ENCODE measurements around the gene UBAP1L.

Gene UBAP1L

DNA sequence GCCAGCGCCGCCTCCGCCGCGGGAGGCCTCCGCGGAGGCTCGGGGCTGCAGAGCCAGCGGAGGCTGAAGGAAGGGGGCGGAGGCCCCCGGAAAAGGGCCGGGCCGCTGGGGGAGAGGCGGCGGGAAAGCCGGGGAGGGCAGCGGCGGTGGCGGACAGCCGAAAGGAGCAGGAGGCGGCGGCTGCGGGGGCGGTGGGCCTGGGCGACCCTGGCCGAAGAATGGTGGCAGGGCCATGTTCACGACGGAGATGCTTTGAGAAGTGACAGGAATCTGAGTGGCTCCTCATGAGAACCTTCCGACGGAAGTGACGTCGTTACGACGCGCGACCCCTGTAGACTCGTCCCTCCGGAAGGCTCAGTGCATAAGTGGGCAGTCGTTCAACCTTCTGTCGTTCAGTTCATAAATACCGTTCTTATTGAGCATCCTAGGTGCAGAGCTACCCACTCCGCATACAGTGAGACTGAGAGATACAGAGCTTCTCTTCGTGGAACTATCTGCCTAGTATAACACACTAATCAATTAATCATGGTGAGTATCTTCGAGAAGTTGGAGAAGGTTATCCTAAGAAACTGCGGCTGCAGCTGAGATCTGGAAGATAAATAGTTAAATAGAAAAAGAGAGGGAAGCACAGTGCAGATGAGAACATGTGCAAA is 18.7 kb upstream of the UBAP1L start, which contains the start of gene PDCD7:
PDCD7 (minus strand) TSS at position 261 of the 653 bp plus-strand sequence; CDS start at position 234, 27 bp downstream.
- peaks cover 4 to 26% (median 22%) of the 10 kb centered on the region in 5 donors for H3K4me1 ChIP-seq (ENCODE audit: control insufficient read depth in 5 of 5, insufficient read depth in 5 of 5, low read length in 5 of 5)
- no peaks in the 10 kb centered on the region for H3K9me3 ChIP-seq (ENCODE audit: control insufficient read depth in 5 of 5, low read length in 5 of 5)
- H3K9ac ChIP-seq (ENCODE audit: low read length in 5 of 5): peak within 1 kb of the TSS; percentile 76 to 95 (median 93)
- H3K27ac ChIP-seq (ENCODE audit: low read depth, low read length): peak within 1 kb of the TSS; percentile 50
- H3K4me3 ChIP-seq (ENCODE audit: low read depth in 1 of 5, low read length in 5 of 5): peak within 1 kb of the TSS; percentile 69 to 91 (median 76)
- H3K36me3 ChIP-seq (ENCODE audit: control insufficient read depth in 5 of 5, insufficient read depth in 5 of 5, low read length in 5 of 5): peaks cover 9 to 15% (median 10%) of the 10 kb centered on the region in 5 donors
- no peaks in the 10 kb centered on the region for H3K27me3 ChIP-seq (ENCODE audit: control insufficient read depth in 5 of 5, insufficient read depth in 4 of 5, low read length in 5 of 5)

DNA sequence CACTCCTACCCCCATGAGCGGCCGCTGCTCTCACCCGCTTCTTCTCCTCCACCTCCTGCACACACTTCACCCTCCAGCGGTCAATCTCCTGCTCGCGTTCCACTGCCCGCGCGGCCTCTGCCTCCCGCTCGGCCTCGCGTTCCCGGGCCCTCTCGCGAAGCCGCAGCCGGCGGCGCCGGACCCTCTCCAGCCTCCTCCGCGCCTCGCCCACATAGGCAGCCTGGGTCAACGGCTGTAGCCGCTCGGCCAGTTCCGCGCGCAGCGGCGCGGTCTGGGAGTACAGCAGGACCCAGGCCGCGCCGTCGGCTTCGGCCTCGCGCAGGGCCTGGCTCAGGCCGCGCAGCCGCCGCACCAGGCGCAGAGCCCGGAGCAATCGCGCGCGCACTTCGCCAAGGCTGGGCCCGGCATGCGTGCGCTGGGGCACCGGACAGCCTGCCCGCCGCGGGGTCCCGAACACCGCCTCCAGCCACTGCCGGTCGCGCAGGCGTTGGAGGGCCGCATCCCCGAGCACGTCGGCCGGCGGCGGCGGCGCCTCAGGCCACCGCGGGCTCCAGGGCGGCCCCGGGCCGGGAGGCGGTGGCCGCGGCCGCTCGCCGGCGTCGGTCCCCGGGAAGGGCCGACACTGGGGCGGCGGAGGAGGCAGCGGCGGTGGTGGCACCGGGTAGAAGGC is 18.0 kb upstream of the UBAP1L start:
- Histone ChIP-seq H3K36me3 (ENCODE audit: control insufficient read depth in 5 of 5, insufficient read depth in 5 of 5, low read length in 5 of 5) (peaks cover 14 to 21% (median 17%) of the 10 kb centered on the region in 5 donors), H3K27ac (ENCODE audit: low read depth, low read length) (peak overlapping the region; percentile 46), H3K4me1 (ENCODE audit: control insufficient read depth in 5 of 5, insufficient read depth in 5 of 5, low read length in 5 of 5) (peaks cover 4 to 26% (median 22%) of the 10 kb centered on the region in 5 donors), H3K9me3 (ENCODE audit: control insufficient read depth in 5 of 5, low read length in 5 of 5) (no peaks in the 10 kb centered on the region), H3K27me3 (ENCODE audit: control insufficient read depth in 5 of 5, insufficient read depth in 4 of 5, low read length in 5 of 5) (no peaks in the 10 kb centered on the region), H3K4me3 (ENCODE audit: low read depth in 1 of 5, low read length in 5 of 5) (peak overlapping the region; percentile 69 to 91 (median 76)), H3K9ac (ENCODE audit: low read length in 5 of 5) (peak overlapping the region; percentile 76 to 95 (median 93))

DNA sequence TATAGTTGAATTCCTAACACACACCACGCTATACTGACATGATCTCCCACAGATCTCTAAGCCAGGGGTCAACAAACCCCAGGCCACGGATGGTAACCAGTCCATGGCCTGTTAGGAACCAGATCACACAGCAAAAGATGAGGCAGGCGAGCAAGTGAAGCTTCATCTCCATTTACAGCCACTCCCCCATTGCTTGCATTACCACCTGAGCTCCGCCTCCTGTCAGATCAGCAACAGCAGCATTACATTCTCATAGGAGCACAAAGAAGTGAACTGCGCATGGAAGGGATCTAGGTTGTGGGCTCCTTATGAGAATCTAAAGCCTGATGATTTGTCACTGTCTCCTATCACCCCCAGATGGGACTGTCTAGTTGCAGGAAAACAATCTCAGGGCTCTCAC is 15.9 kb upstream of the UBAP1L start:
- H3K36me3 ChIP-seq (ENCODE audit: control insufficient read depth in 5 of 5, insufficient read depth in 5 of 5, low read length in 5 of 5): peaks cover 23 to 39% (median 31%) of the 10 kb centered on the region in 5 donors
- H3K4me3 ChIP-seq (ENCODE audit: low read depth in 1 of 5, low read length in 5 of 5): no peak overlapping the region
- no peaks in the 10 kb centered on the region for H3K9me3 ChIP-seq (ENCODE audit: control insufficient read depth in 5 of 5, low read length in 5 of 5)
- H3K27ac ChIP-seq (ENCODE audit: low read depth, low read length): no peak overlapping the region
- no peaks in the 10 kb centered on the region for H3K27me3 ChIP-seq (ENCODE audit: control insufficient read depth in 5 of 5, insufficient read depth in 4 of 5, low read length in 5 of 5)
- H3K9ac ChIP-seq (ENCODE audit: low read length in 5 of 5): peak overlapping the region in 2 of 5 donors; percentile 9 to 32
- peaks cover 4 to 26% (median 22%) of the 10 kb centered on the region in 5 donors for H3K4me1 ChIP-seq (ENCODE audit: control insufficient read depth in 5 of 5, insufficient read depth in 5 of 5, low read length in 5 of 5)

DNA sequence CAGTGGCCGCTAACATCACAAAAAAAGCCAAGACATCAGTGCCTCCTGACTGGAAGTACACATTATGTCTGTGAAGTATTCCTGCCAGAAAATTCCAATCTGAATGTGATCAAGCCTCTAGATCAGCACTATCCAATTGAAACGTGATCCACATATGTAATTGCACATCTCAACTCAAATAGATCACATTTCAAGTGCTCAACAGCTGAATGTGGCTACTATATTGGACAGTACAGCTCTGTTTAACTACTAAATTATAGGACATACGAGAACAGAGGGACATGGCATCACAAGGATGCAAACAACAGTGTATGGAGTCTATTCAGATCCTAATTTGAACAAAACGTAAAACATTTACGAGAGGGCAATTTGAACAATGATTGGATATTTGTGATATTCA is 542 bp upstream of the UBAP1L start:
- Histone ChIP-seq H3K4me1 (ENCODE audit: control insufficient read depth in 5 of 5, insufficient read depth in 5 of 5, low read length in 5 of 5) (no peaks in the 10 kb centered on the region), H3K36me3 (ENCODE audit: control insufficient read depth in 5 of 5, insufficient read depth in 5 of 5, low read length in 5 of 5) (peaks cover 49 to 81% (median 60%) of the 10 kb centered on the region in 5 donors), H3K27ac (ENCODE audit: low read depth, low read length) (no peak overlapping the region), H3K9ac (ENCODE audit: low read length in 5 of 5) (no peak overlapping the region), H3K27me3 (ENCODE audit: control insufficient read depth in 5 of 5, insufficient read depth in 4 of 5, low read length in 5 of 5) (no peaks in the 10 kb centered on the region), H3K4me3 (ENCODE audit: low read depth in 1 of 5, low read length in 5 of 5) (no peak overlapping the region), H3K9me3 (ENCODE audit: control insufficient read depth in 5 of 5, low read length in 5 of 5) (no peaks in the 10 kb centered on the region)

DNA sequence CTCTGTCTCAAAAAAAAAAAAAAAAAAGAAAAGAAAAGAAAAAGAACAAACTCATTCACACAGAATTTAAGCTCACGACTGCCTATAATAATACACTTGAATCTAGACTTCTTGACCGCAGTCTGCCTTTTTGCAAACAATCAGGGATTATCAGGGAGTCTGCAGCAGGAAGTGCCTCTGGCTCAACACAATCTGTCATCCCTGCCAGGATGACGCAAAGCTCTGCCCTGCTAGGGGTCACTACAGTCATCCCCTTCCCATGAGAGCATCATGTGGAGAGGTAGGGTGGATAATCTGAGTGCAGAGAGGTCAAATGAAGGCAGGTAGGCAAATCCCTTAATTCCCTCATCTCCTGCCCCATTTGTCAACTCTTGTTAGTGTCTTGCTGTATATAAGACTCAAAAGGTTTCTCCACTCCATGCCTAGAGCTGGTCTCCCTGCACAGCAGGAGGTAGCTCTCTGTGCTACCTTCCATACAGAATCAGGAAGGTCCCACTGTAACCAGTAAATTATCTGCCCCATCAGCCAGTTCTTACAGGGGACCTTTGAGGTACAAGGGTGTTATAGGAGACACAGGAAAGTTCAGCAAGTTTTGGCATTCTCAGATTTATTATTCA is 4.2 kb downstream of the UBAP1L start:
- peaks cover 22 to 54% (median 30%) of the 10 kb centered on the region in 5 donors for H3K36me3 ChIP-seq (ENCODE audit: control insufficient read depth in 5 of 5, insufficient read depth in 5 of 5, low read length in 5 of 5)
- no peaks in the 10 kb centered on the region for H3K27me3 ChIP-seq (ENCODE audit: control insufficient read depth in 5 of 5, insufficient read depth in 4 of 5, low read length in 5 of 5)
- H3K9ac ChIP-seq (ENCODE audit: low read length in 5 of 5): no peak overlapping the region
- H3K9me3 ChIP-seq (ENCODE audit: control insufficient read depth in 5 of 5, low read length in 5 of 5): no peaks in the 10 kb centered on the region
- no peaks in the 10 kb centered on the region for H3K4me1 ChIP-seq (ENCODE audit: control insufficient read depth in 5 of 5, insufficient read depth in 5 of 5, low read length in 5 of 5)
- H3K4me3 ChIP-seq (ENCODE audit: low read depth in 1 of 5, low read length in 5 of 5): no peak overlapping the region
- no peak overlapping the region for H3K27ac ChIP-seq (ENCODE audit: low read depth, low read length)

DNA sequence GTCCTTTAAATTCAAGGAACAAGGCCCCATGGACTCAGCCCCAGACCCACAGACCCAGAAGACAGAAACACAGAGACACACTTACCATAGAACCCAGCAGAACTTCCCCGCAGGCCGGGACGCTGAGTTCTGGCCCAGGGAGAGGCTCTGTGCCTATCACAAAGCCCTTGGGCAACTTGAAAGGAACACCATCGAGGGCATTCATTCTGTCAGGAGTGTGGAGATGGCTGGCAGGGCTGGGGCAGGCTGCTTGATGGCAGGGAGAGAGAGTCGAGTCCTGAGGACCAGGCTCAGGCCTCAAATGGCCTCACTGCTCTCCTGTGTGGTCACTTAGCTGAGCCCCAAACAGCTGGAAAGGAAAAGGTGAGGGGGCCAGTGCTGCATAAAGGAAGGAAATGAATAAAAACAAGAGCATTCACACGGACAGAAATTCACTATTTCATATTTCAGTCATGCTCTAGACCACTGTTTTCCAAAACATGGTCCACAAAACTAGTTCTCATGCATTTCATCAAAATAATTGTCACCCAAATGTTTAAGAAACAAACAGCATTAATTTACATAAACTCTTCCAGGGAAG is 8.9 kb downstream of the UBAP1L start:
- no peak overlapping the region for H3K4me3 ChIP-seq (ENCODE audit: low read depth in 1 of 5, low read length in 5 of 5)

DNA sequence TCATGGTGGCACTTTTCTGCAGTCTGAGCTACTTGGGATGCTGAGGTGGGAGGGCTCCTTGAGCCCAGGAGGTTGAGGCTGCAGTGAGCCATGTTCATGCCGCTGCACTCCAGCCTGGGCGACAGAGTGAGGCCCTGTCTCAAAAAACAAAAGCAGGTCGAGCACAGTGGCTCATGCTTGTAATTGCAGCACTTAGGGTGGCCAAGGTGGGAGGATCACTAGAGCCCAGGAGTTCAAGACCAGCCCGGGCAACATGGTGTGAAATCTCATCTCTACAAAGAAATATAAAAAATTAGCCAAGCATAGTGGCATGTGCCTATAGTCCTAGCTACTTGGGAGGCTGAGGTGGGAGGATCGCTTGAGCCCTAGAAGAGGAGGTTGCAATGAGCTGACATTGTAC is 10.0 kb downstream of the UBAP1L start:
- no peak overlapping the region for H3K27ac ChIP-seq (ENCODE audit: low read depth, low read length)
- peaks cover 0 to 5% (median 0%) of the 10 kb centered on the region in 5 donors for H3K4me1 ChIP-seq (ENCODE audit: control insufficient read depth in 5 of 5, insufficient read depth in 5 of 5, low read length in 5 of 5)
- H3K36me3 ChIP-seq (ENCODE audit: control insufficient read depth in 5 of 5, insufficient read depth in 5 of 5, low read length in 5 of 5): peaks cover 0 to 44% (median 28%) of the 10 kb centered on the region in 5 donors
- H3K9ac ChIP-seq (ENCODE audit: low read length in 5 of 5): no peak overlapping the region
- no peak overlapping the region for H3K4me3 ChIP-seq (ENCODE audit: low read depth in 1 of 5, low read length in 5 of 5)
- H3K9me3 ChIP-seq (ENCODE audit: control insufficient read depth in 5 of 5, low read length in 5 of 5): no peaks in the 10 kb centered on the region
- H3K27me3 ChIP-seq (ENCODE audit: control insufficient read depth in 5 of 5, insufficient read depth in 4 of 5, low read length in 5 of 5): no peaks in the 10 kb centered on the region

More for the DNA sequence above, 8.9 kb downstream of the UBAP1L start:
- Histone ChIP-seq H3K4me1 (ENCODE audit: control insufficient read depth in 5 of 5, insufficient read depth in 5 of 5, low read length in 5 of 5) (peaks cover 0 to 5% (median 0%) of the 10 kb centered on the region in 5 donors), H3K9ac (ENCODE audit: low read length in 5 of 5) (no peak overlapping the region), H3K27ac (ENCODE audit: low read depth, low read length) (no peak overlapping the region), H3K9me3 (ENCODE audit: control insufficient read depth in 5 of 5, low read length in 5 of 5) (no peaks in the 10 kb centered on the region), H3K36me3 (ENCODE audit: control insufficient read depth in 5 of 5, insufficient read depth in 5 of 5, low read length in 5 of 5) (peaks cover 3 to 39% (median 22%) of the 10 kb centered on the region in 5 donors), H3K27me3 (ENCODE audit: control insufficient read depth in 5 of 5, insufficient read depth in 4 of 5, low read length in 5 of 5) (no peaks in the 10 kb centered on the region)

DNA sequence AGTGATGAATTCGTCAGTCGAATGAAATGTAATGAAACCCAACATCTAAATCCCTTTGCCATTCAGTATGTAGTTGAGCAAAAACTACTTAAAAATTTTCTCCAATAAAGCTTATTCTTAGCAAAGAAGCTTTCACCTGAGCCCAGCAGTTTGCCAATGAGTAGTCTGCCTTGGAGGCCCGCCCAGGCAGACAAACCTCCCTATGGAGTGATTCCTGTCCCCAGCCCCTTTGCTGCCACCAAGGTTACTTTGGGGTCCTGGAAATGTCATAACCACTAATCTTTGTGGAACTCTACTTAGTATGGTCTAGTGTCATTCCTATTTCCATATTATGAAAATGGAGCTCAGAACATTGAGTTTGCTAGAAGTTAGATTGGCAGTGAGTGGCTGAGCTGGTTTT is 12.1 kb downstream of the UBAP1L start:
- H3K4me3 ChIP-seq (ENCODE audit: low read depth in 1 of 5, low read length in 5 of 5): no peak overlapping the region
- H3K27me3 ChIP-seq (ENCODE audit: control insufficient read depth in 5 of 5, insufficient read depth in 4 of 5, low read length in 5 of 5): no peaks in the 10 kb centered on the region
- H3K27ac ChIP-seq (ENCODE audit: low read depth, low read length): no peak overlapping the region
- H3K9ac ChIP-seq (ENCODE audit: low read length in 5 of 5): no peak overlapping the region
- no peaks in the 10 kb centered on the region for H3K9me3 ChIP-seq (ENCODE audit: control insufficient read depth in 5 of 5, low read length in 5 of 5)
- peaks cover 8 to 64% (median 48%) of the 10 kb centered on the region in 5 donors for H3K36me3 ChIP-seq (ENCODE audit: control insufficient read depth in 5 of 5, insufficient read depth in 5 of 5, low read length in 5 of 5)
- peaks cover 0 to 5% (median 0%) of the 10 kb centered on the region in 5 donors for H3K4me1 ChIP-seq (ENCODE audit: control insufficient read depth in 5 of 5, insufficient read depth in 5 of 5, low read length in 5 of 5)

DNA sequence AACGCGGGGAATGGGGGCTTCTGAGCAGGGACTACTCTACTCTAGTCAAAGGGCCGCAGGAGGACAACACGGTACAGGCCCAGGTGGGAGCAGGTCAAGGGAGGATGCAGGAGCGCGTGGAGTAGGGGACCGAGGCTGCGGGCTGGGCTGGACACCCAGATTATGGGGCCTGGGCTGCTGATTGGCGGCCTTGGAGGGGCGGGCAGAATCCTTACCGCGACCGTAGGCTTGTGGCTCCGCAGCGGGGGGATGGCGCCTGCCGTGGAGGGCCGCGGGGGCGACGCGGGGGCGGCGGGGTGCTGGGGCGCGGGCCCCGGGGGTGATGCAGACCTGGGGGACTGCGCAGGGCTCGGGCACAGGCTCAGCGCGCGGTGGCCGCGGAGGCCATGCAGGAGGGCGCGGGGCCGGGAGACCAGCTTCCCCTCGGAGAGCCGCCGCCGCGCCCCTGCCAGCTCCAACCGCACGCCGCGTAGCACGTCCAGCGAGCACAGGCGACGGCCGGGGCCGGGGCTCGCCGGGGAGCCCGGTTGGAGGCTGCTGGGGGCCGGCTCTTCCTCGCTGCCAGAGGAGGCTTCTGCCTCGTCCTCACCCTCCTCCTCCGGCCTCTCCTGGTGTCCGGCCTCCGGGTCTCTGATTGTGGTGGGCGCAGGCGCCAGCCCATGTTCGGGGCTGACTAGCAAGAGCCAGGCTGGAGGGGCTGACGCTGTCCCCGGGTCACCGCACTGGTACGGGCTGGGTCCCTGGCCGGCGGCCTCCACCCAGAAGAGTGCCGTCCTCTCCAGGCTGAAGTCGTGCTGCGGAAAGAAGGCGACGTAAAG is 12.9 kb downstream of the UBAP1L start:
- no peak overlapping the region for H3K9ac ChIP-seq (ENCODE audit: low read length in 5 of 5)
- H3K27ac ChIP-seq (ENCODE audit: low read depth, low read length): no peak overlapping the region
- no peak overlapping the region for H3K4me3 ChIP-seq (ENCODE audit: low read depth in 1 of 5, low read length in 5 of 5)
- H3K9me3 ChIP-seq (ENCODE audit: control insufficient read depth in 5 of 5, low read length in 5 of 5): no peaks in the 10 kb centered on the region
- peaks cover 8 to 72% (median 55%) of the 10 kb centered on the region in 5 donors for H3K36me3 ChIP-seq (ENCODE audit: control insufficient read depth in 5 of 5, insufficient read depth in 5 of 5, low read length in 5 of 5)
- H3K4me1 ChIP-seq (ENCODE audit: control insufficient read depth in 5 of 5, insufficient read depth in 5 of 5, low read length in 5 of 5): peaks cover 0 to 5% (median 0%) of the 10 kb centered on the region in 5 donors
- H3K27me3 ChIP-seq (ENCODE audit: control insufficient read depth in 5 of 5, insufficient read depth in 4 of 5, low read length in 5 of 5): no peaks in the 10 kb centered on the region

Measured in subcutaneous abdominal adipose tissue (tissue), 5 donors.